ENCODE measurements around the gene PTPN11. TPM values are rescaled to one million over a fixed set of nuclear protein-coding genes. Genes with fewer than 3 reads are reported as not detected.

The PTPN11 gene
- 60.9 and 63.8 TPM in 2 replicates for polyA plus RNA-seq (2013)

DNA sequence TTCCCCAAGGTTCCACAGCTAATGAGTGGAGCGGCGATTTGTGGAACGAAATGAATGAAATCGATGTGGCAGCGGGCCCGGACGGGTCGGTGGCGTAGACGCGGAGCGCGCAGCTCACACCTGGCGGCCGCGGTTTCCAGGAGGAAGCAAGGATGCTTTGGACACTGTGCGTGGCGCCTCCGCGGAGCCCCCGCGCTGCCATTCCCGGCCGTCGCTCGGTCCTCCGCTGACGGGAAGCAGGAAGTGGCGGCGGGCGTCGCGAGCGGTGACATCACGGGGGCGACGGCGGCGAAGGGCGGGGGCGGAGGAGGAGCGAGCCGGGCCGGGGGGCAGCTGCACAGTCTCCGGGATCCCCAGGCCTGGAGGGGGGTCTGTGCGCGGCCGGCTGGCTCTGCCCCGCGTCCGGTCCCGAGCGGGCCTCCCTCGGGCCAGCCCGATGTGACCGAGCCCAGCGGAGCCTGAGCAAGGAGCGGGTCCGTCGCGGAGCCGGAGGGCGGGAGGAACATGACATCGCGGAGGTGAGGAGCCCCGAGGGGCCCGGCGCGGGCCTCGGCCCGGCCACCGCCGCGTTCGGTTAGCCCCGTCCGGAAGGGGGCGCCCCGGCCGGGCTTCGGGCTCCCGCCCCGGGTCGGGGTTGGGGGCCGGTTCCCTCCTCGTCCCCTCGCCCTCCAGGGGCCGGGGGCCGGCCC lies at the start of gene PTPN11:
Gene PTPN11 (plus strand): TSS at position 340 of the 689 bp plus-strand sequence. CDS start 165 bp downstream, at position 505.
- Histone ChIP-seq H3K27ac (ENCODE audit: low read depth, low read length) (peak within 1 kb of the TSS; percentile 94), H3K4ac (ENCODE audit: low read depth, low read length) (peak within 1 kb of the TSS; percentile 88), H3K36me3 (ENCODE audit: control insufficient read depth in 1 of 2, insufficient read depth in 2 of 2, low read length in 2 of 2) (no peaks in the 10 kb centered on the region), H3K4me3 (ENCODE audit: low read depth, low read length) (peak within 1 kb of the TSS; percentile 98), H3K79me1 (ENCODE audit: low read length) (peaks cover 11% of the 10 kb centered on the region), H3K23ac (ENCODE audit: low read length) (no peak within 1 kb of the TSS), H3K9me3 (ENCODE audit: insufficient read depth, low read depth, low read length) (no peaks in the 10 kb centered on the region), H4K8ac (ENCODE audit: low read depth, low read length) (peak within 1 kb of the TSS; percentile 97), H2AK5ac (ENCODE audit: low read length) (peak within 1 kb of the TSS; percentile 63), H2BK12ac (ENCODE audit: low read length) (no peak within 1 kb of the TSS), H3K79me2 (ENCODE audit: control insufficient read depth, insufficient read depth, low read length, poor library complexity) (peaks cover 14% of the 10 kb centered on the region), H3K4me2 (ENCODE audit: low read length) (peak within 1 kb of the TSS; percentile 68), H2AFZ (ENCODE audit: insufficient read depth, low read length, poor library complexity) (peak within 1 kb of the TSS; percentile 75), H3K4me1 (ENCODE audit: control insufficient read depth in 1 of 2, insufficient read depth in 2 of 2, low read length in 2 of 2) (peaks cover 0 to 4% of the 10 kb centered on the region in 2 experiments), H2BK5ac (ENCODE audit: low read depth, low read length, poor library complexity) (peak within 1 kb of the TSS; percentile 97), H3K18ac (ENCODE audit: low read length) (peak within 1 kb of the TSS; percentile 68), H3K14ac (ENCODE audit: low read length) (peak within 1 kb of the TSS; percentile 87), H3K27me3 (ENCODE audit: insufficient read depth, low read length) (no peaks in the 10 kb centered on the region), H2BK120ac (ENCODE audit: insufficient read depth, low read length, poor library complexity) (peak within 1 kb of the TSS; percentile 85), H4K91ac (ENCODE audit: low read depth, low read length) (peak within 1 kb of the TSS; percentile 88), H4K12ac (ENCODE audit: low read depth, low read length) (peak within 1 kb of the TSS; percentile 93), H3K9ac (ENCODE audit: low read length) (peak within 1 kb of the TSS; percentile 98)
- WGBS (ENCODE audit: extremely low coverage, insufficient coverage, insufficient read length): no CpG with 5 or more reads among the region's 89 CpGs
- peak; percentile 76 to 83 for DNase-seq

GRCh38 chr12:112370199-112370598 lies 48.5 kb upstream of the PTPN11 start:
- DNase-seq: peak in 1 of 2 donors; percentile 44
- no peak overlapping the region for H3K4me2 ChIP-seq (ENCODE audit: low read length)
- H2BK5ac ChIP-seq (ENCODE audit: low read depth, low read length, poor library complexity): no peak overlapping the region
- no peak overlapping the region for H3K18ac ChIP-seq (ENCODE audit: low read length)
- no peak overlapping the region for H3K4me3 ChIP-seq (ENCODE audit: low read depth, low read length)
- H4K12ac ChIP-seq (ENCODE audit: low read depth, low read length): no peak overlapping the region
- no peak overlapping the region for H3K27ac ChIP-seq (ENCODE audit: low read depth, low read length)
- WGBS (ENCODE audit: extremely low coverage, insufficient coverage, insufficient read length): no CpG with 5 or more reads among the region's 1 CpG
- H4K8ac ChIP-seq (ENCODE audit: low read depth, low read length): no peak overlapping the region
- no peak overlapping the region for H2AFZ ChIP-seq (ENCODE audit: insufficient read depth, low read length, poor library complexity)
- H2BK12ac ChIP-seq (ENCODE audit: low read length): no peak overlapping the region
- no peak overlapping the region for H3K4ac ChIP-seq (ENCODE audit: low read depth, low read length)
- H3K9ac ChIP-seq (ENCODE audit: low read length): no peak overlapping the region
- no peak overlapping the region for H3K14ac ChIP-seq (ENCODE audit: low read length)
- H3K79me1 ChIP-seq (ENCODE audit: low read length): no peaks in the 10 kb centered on the region
- no peaks in the 10 kb centered on the region for H3K36me3 ChIP-seq (ENCODE audit: control insufficient read depth in 1 of 2, insufficient read depth in 2 of 2, low read length in 2 of 2)
- no peak overlapping the region for H4K91ac ChIP-seq (ENCODE audit: low read depth, low read length)
- no peak overlapping the region for H2AK5ac ChIP-seq (ENCODE audit: low read length)
- no peaks in the 10 kb centered on the region for H3K9me3 ChIP-seq (ENCODE audit: insufficient read depth, low read depth, low read length)
- H3K4me1 ChIP-seq (ENCODE audit: control insufficient read depth in 1 of 2, insufficient read depth in 2 of 2, low read length in 2 of 2): peaks cover 3 to 5% of the 10 kb centered on the region in 2 experiments
- H3K23ac ChIP-seq (ENCODE audit: low read length): no peak overlapping the region
- no peaks in the 10 kb centered on the region for H3K27me3 ChIP-seq (ENCODE audit: insufficient read depth, low read length)
- no peaks in the 10 kb centered on the region for H3K79me2 ChIP-seq (ENCODE audit: control insufficient read depth, insufficient read depth, low read length, poor library complexity)
- no peak overlapping the region for H2BK120ac ChIP-seq (ENCODE audit: insufficient read depth, low read length, poor library complexity)

DNA sequence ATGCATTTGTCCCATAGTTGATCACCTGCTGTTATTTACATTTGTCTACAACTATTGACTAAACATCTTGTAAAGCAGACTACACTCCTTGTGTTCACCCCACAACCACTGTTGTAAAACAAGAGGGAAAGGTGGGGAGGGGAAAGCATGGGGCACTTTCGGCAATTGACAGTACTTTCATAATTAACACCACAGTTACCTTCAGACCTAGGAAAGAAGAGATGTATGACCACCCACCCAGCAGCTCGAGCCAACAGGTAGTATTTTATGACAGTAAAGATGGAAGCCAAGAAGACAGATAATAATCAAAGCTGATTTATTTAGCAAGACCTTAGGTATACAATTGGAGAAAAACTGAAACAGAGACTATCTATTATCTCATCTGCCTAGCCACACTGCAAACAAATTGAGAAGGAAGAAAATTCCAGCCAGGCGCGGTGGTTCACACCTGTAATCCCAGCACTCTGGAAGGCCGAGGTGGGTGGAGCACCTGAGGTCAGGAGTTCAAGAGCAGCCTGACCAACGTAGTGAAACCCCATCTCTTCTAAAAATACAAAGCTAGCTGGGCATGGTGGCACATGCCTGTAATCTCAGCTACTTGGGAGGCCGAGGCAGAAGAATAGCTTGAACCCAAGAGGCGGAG lies 47.8 kb upstream of the PTPN11 start:
- no peaks in the 10 kb centered on the region for H3K9me3 ChIP-seq (ENCODE audit: insufficient read depth, low read depth, low read length)
- no peak overlapping the region for H3K23ac ChIP-seq (ENCODE audit: low read length)
- no peak overlapping the region for H3K4ac ChIP-seq (ENCODE audit: low read depth, low read length)
- WGBS (ENCODE audit: extremely low coverage, insufficient coverage, insufficient read length): no CpG with 5 or more reads among the region's 8 CpGs
- H2BK12ac ChIP-seq (ENCODE audit: low read length): no peak overlapping the region
- no peak overlapping the region for H2AK5ac ChIP-seq (ENCODE audit: low read length)
- no peak overlapping the region for H3K4me2 ChIP-seq (ENCODE audit: low read length)
- no peaks in the 10 kb centered on the region for H3K36me3 ChIP-seq (ENCODE audit: control insufficient read depth in 1 of 2, insufficient read depth in 2 of 2, low read length in 2 of 2)
- H4K8ac ChIP-seq (ENCODE audit: low read depth, low read length): no peak overlapping the region
- peaks cover 3 to 5% of the 10 kb centered on the region in 2 experiments for H3K4me1 ChIP-seq (ENCODE audit: control insufficient read depth in 1 of 2, insufficient read depth in 2 of 2, low read length in 2 of 2)
- no peaks in the 10 kb centered on the region for H3K27me3 ChIP-seq (ENCODE audit: insufficient read depth, low read length)
- H4K91ac ChIP-seq (ENCODE audit: low read depth, low read length): no peak overlapping the region
- H3K18ac ChIP-seq (ENCODE audit: low read length): no peak overlapping the region
- no peak overlapping the region for H3K14ac ChIP-seq (ENCODE audit: low read length)
- H4K12ac ChIP-seq (ENCODE audit: low read depth, low read length): no peak overlapping the region
- H3K4me3 ChIP-seq (ENCODE audit: low read depth, low read length): no peak overlapping the region
- no peak overlapping the region for H2BK120ac ChIP-seq (ENCODE audit: insufficient read depth, low read length, poor library complexity)
- no peaks in the 10 kb centered on the region for H3K79me1 ChIP-seq (ENCODE audit: low read length)
- no peak overlapping the region for H3K27ac ChIP-seq (ENCODE audit: low read depth, low read length)
- no peak overlapping the region for H3K9ac ChIP-seq (ENCODE audit: low read length)
- no peak overlapping the region for H2AFZ ChIP-seq (ENCODE audit: insufficient read depth, low read length, poor library complexity)
- DNase-seq: no peak
- H2BK5ac ChIP-seq (ENCODE audit: low read depth, low read length, poor library complexity): no peak overlapping the region
- no peaks in the 10 kb centered on the region for H3K79me2 ChIP-seq (ENCODE audit: control insufficient read depth, insufficient read depth, low read length, poor library complexity)

DNA sequence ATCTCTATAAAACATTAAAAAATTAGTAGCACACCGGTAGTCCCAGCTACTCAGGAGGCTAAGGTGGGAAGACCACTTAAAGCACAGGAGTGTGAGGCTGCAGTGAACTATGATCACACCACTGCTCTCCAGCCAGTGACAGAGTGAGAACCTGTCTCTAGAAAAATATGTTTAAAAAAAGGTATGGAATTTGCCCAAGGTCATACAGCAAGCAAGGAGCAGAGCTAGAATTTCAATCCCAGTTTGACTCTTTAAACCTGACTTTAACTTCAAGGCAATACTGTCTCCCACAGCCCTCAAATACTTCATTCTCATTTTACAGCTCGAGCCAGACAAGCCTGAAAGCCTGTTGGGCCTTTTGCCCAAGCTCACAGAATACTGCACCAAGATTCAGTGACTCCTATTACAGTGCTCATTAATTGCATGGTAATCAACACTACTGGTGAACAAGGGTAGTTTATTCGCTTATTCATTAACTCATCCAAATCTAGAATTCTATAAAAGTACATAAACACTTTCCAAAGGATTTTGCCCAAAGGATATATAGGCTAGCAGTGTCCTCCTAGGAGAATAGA lies 44.5 kb upstream of the PTPN11 start:
- peak; percentile 37 to 85 for DNase-seq
- peak overlapping the region; percentile 36 for H3K4ac ChIP-seq (ENCODE audit: low read depth, low read length)
- peaks cover 3 to 5% of the 10 kb centered on the region in 2 experiments for H3K4me1 ChIP-seq (ENCODE audit: control insufficient read depth in 1 of 2, insufficient read depth in 2 of 2, low read length in 2 of 2)
- H2BK5ac ChIP-seq (ENCODE audit: low read depth, low read length, poor library complexity): no peak overlapping the region
- H3K23ac ChIP-seq (ENCODE audit: low read length): no peak overlapping the region
- no peak overlapping the region for H4K12ac ChIP-seq (ENCODE audit: low read depth, low read length)
- no peaks in the 10 kb centered on the region for H3K9me3 ChIP-seq (ENCODE audit: insufficient read depth, low read depth, low read length)
- H4K8ac ChIP-seq (ENCODE audit: low read depth, low read length): peak overlapping the region; percentile 60
- no peak overlapping the region for H3K14ac ChIP-seq (ENCODE audit: low read length)
- no peaks in the 10 kb centered on the region for H3K27me3 ChIP-seq (ENCODE audit: insufficient read depth, low read length)
- H3K18ac ChIP-seq (ENCODE audit: low read length): no peak overlapping the region
- peak overlapping the region; percentile 46 for H3K27ac ChIP-seq (ENCODE audit: low read depth, low read length)
- H2AFZ ChIP-seq (ENCODE audit: insufficient read depth, low read length, poor library complexity): no peak overlapping the region
- no peaks in the 10 kb centered on the region for H3K79me2 ChIP-seq (ENCODE audit: control insufficient read depth, insufficient read depth, low read length, poor library complexity)
- no peak overlapping the region for H2AK5ac ChIP-seq (ENCODE audit: low read length)
- no peaks in the 10 kb centered on the region for H3K36me3 ChIP-seq (ENCODE audit: control insufficient read depth in 1 of 2, insufficient read depth in 2 of 2, low read length in 2 of 2)
- H3K9ac ChIP-seq (ENCODE audit: low read length): no peak overlapping the region
- H3K79me1 ChIP-seq (ENCODE audit: low read length): no peaks in the 10 kb centered on the region
- no peak overlapping the region for H2BK12ac ChIP-seq (ENCODE audit: low read length)
- no peak overlapping the region for H3K4me3 ChIP-seq (ENCODE audit: low read depth, low read length)
- no peak overlapping the region for H3K4me2 ChIP-seq (ENCODE audit: low read length)
- WGBS (ENCODE audit: extremely low coverage, insufficient coverage, insufficient read length): no CpG with 5 or more reads among the region's 3 CpGs
- H2BK120ac ChIP-seq (ENCODE audit: insufficient read depth, low read length, poor library complexity): no peak overlapping the region
- H4K91ac ChIP-seq (ENCODE audit: low read depth, low read length): no peak overlapping the region

Measured in trophoblast cell (in vitro differentiated cells and primary cell).